ENCODE data around the gene C1orf53.

C1orf53 gene

GRCh38 chr1:197899037-197899436 lies 3.4 kb upstream of the C1orf53 start:
- Mint-ChIP-seq H3K4me1 (peaks cover 20% of the 10 kb centered on the region), H3K27ac (no peak overlapping the region), H3K4me3 (no peak overlapping the region), H3K27me3 (peaks cover 37% of the 10 kb centered on the region), H3K9me3 (peaks cover 0 to 7% of the 10 kb centered on the region in 2 donors)
- ATAC-seq (no peak), DNase-seq (no peak)

- ATAC-seq (no peak), DNase-seq (no peak)
- Mint-ChIP-seq H3K4me3 (peak overlapping the region; percentile 78 to 87), H3K27me3 (peaks cover 52% of the 10 kb centered on the region), H3K9me3 (no peaks in the 10 kb centered on the region), H3K4me1 (peaks cover 27% of the 10 kb centered on the region), H3K27ac (peak overlapping the region; percentile 38 to 91)
Observed at GRCh38 chr1:197902131-197902453, 338 bp upstream of the C1orf53 start.

GRCh38 chr1:197903196-197903514 lies 725 bp downstream of the C1orf53 start:
- Mint-ChIP-seq H3K4me1 (peaks cover 29% of the 10 kb centered on the region), H3K27ac (peak overlapping the region in 1 of 2 donors; percentile 66), H3K27me3 (peaks cover 51% of the 10 kb centered on the region), H3K9me3 (no peaks in the 10 kb centered on the region), H3K4me3 (peak overlapping the region; percentile 78 to 87)
- no peak for DNase-seq
- ATAC-seq, result no peak

GRCh38 chr1:197904126-197904787 lies 1.8 kb downstream of the C1orf53 start:
- DNase-seq, result no peak
- Mint-ChIP-seq H3K9me3 (no peaks in the 10 kb centered on the region), H3K27ac (no peak overlapping the region), H3K27me3 (peaks cover 61% of the 10 kb centered on the region), H3K4me1 (peaks cover 40% of the 10 kb centered on the region), H3K4me3 (no peak overlapping the region)
- no peak for ATAC-seq

GRCh38 chr1:197905699-197906351 lies 3.4 kb downstream of the C1orf53 start:
- Mint-ChIP-seq H3K4me1 (peaks cover 56% of the 10 kb centered on the region), H3K27me3 (peaks cover 77% of the 10 kb centered on the region), H3K4me3 (no peak overlapping the region), H3K9me3 (no peaks in the 10 kb centered on the region), H3K27ac (no peak overlapping the region)
- ATAC-seq (no peak), DNase-seq (no peak)

- Mint-ChIP-seq H3K4me3 (peak overlapping the region; percentile 2 to 46), H3K27ac (no peak overlapping the region), H3K9me3 (no peaks in the 10 kb centered on the region), H3K4me1 (peaks cover 68% of the 10 kb centered on the region), H3K27me3 (peaks cover 95% of the 10 kb centered on the region)
- no peak for DNase-seq
- no peak for ATAC-seq
Observed at GRCh38 chr1:197907846-197908616, 5.6 kb downstream of the C1orf53 start.

- peak overlapping the region; percentile 46 to 55 for H3K4me3 Mint-ChIP-seq
- H3K27me3 Mint-ChIP-seq, result peaks cover 95% of the 10 kb centered on the region
- H3K27ac Mint-ChIP-seq, result no peak overlapping the region
- peaks cover 68% of the 10 kb centered on the region for H3K4me1 Mint-ChIP-seq
- H3K9me3 Mint-ChIP-seq, result no peaks in the 10 kb centered on the region
- ATAC-seq (no peak), DNase-seq (no peak)
Observed at GRCh38 chr1:197908716-197909220, 6.3 kb downstream of the C1orf53 start.

- Mint-ChIP-seq H3K9me3 (no peaks in the 10 kb centered on the region), H3K4me3 (peak overlapping the region; percentile 46 to 55), H3K4me1 (peaks cover 68% of the 10 kb centered on the region), H3K27me3 (peaks cover 95% of the 10 kb centered on the region), H3K27ac (no peak overlapping the region)
- peak in 1 of 2 donors; percentile 9 for DNase-seq
- ATAC-seq, result peak; percentile 14
Observed at GRCh38 chr1:197909384-197909783, 7.0 kb downstream of the C1orf53 start.

GRCh38 chr1:197910120-197910991 lies 7.9 kb downstream of the C1orf53 start:
- DNase-seq, result peak in 1 of 2 donors; percentile 10
- no peak for ATAC-seq
- peak overlapping the region in 1 of 2 donors; percentile 0 for H3K27ac Mint-ChIP-seq

GRCh38 chr1:197911111-197911856 lies 8.9 kb downstream of the C1orf53 start:
- H3K27ac Mint-ChIP-seq, result peak overlapping the region in 1 of 2 donors; percentile 22
- DNase-seq (peak; percentile 21 to 22), ATAC-seq (peak; percentile 22)
- peaks cover 79% of the 10 kb centered on the region for H3K4me1 Mint-ChIP-seq
- H3K9me3 Mint-ChIP-seq, result no peaks in the 10 kb centered on the region
- peak overlapping the region; percentile 93 to 97 for H3K4me3 Mint-ChIP-seq
- H3K27me3 Mint-ChIP-seq, result peaks cover 95% of the 10 kb centered on the region

More at GRCh38 chr1:197910120-197910991, 7.9 kb downstream of the C1orf53 start:
- Mint-ChIP-seq H3K27me3 (peaks cover 95% of the 10 kb centered on the region), H3K9me3 (no peaks in the 10 kb centered on the region), H3K4me1 (peaks cover 70% of the 10 kb centered on the region), H3K4me3 (peak overlapping the region; percentile 63 to 67)

- Mint-ChIP-seq H3K27me3 (peaks cover 99% of the 10 kb centered on the region), H3K4me3 (peak overlapping the region; percentile 93 to 97), H3K27ac (no peak overlapping the region), H3K4me1 (peaks cover 87% of the 10 kb centered on the region), H3K9me3 (no peaks in the 10 kb centered on the region)
- ATAC-seq, result peak; percentile 34
- peak; percentile 14 to 19 for DNase-seq
Observed at GRCh38 chr1:197911857-197912696, 9.6 kb downstream of the C1orf53 start.

- no peak overlapping the region for H3K27ac Mint-ChIP-seq
- ATAC-seq (peak; percentile 2), DNase-seq (peak; percentile 13 to 14)
- peaks cover 96% of the 10 kb centered on the region for H3K4me1 Mint-ChIP-seq
- no peaks in the 10 kb centered on the region for H3K9me3 Mint-ChIP-seq
- peaks cover 100% of the 10 kb centered on the region for H3K27me3 Mint-ChIP-seq
- peak overlapping the region; percentile 93 to 97 for H3K4me3 Mint-ChIP-seq
Observed at GRCh38 chr1:197912739-197913494, 10.5 kb downstream of the C1orf53 start.
